GM21723 (cell line): ENCODE data around the gene TOPBP1.
"Not testable (repeated sequence)": the region's sequence is repeated elsewhere in the genome, so short reads cannot be mapped to it uniquely, and the experiment has no call there.

Source experiments
- ATAC-seq: cut with Tn5 transposase; IDR thresholded peaks from one replicate; pipeline ENCODE4 v1.9.1; 2021; ENCODE audit warnings: mild to moderate bottlenecking, moderate library complexity; ENCODE audit not compliant: unreplicated experiment

Gene TOPBP1

DNA sequence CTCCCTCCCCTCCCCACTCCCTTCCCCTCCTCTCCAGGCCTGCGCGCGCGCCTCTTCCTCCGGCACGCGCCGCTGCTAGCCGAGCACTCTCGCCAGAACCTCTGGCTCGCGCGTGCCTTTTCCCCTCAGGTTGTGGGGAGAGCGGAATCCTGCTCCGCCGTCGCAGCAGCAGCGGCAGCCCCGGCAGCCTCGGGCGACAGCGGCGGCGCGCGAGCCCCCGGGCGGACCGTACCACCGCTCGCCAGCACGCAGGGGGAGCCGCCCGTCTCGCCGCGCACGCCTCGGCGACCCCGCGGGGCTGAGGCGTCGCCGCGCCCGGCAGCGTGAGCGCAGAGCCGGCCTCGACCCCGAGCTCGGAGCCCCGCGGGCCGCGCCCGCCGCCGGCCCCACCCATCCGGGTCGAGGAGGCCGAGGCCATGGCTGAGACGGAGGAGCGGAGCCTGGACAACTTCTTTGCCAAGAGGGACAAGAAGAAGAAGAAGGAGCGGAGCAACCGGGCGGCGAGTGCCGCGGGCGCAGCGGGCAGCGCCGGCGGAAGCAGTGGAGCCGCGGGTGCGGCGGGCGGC lies 88.0 kb downstream of the TOPBP1 start, which contains the start of gene CDV3:
Gene CDV3, plus strand, starts transcription at position 58 of the 566 bp plus-strand sequence. Its CDS starts 359 bp downstream, at position 417.
- peak; percentile 23 for ATAC-seq

DNA sequence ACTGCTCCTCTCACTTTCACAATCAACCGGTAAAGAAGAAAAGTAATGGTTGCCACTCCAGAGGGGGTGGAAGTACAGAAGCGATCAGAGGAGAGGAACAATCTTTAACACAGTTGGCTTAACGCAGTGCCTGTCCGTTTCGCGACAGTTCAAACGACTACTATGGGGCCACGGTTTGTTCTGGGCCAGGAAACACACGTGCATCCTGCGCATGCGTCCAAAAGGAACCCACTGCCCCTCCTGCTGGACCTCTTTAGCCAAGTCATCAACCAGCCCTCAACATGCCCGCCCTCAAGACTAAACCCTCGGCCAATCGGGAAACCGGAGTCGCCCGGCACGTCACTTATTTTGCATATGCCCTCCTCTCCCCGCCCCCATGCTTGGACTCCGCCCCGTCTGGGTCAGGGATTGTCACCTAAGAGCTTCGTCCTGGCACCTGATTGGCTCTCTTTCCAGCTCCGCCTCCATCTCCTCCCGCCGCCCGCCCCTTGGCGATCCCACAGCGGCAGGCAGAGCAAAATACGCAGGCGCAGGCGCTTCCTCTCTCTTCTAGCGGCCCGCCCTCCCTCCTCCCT lies 88.6 kb downstream of the TOPBP1 start:
- peak; percentile 82 for ATAC-seq

DNA sequence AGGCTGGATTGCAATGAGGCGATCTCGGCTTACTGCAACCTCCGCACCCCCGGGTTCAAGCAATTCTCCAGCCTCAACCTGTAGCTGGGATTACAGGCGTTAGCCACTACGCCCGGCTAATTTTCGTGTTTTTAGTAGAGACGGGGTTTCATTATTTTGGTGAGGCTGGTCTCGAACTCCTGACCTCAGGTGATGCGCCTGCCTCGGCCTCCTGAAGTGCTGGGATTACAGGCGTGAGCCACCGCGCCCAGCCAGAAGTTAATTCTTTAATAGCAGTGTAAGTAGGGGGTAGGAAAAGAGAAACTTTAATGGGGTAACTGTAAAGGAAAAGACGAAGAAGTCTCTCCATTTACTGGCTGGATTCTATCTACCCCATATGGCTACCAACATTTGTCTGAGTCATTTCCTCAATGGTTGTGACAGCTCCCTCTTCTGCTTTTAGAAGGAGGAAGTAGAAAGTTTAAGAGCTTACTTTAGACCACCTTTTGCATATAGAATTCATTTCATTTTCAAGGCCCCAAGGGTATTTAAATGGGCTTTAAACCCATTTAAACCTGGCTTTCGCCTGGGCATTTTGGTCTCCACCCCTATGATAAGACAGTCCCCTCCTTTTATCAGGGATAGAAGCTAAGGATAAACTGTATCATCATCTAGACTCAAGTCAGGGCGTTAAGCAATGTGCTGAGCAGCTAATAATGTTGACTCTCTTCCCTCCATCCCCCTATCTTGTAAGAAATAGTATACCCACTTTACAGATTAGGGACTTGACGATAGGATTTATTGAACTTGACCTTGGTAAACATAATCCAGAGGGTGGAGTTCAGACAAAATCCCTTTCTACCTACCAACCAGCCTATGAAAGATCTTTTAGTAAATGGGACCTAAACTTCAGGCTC lies 89.3 kb downstream of the TOPBP1 start:
- ATAC-seq: peak; percentile 26

DNA sequence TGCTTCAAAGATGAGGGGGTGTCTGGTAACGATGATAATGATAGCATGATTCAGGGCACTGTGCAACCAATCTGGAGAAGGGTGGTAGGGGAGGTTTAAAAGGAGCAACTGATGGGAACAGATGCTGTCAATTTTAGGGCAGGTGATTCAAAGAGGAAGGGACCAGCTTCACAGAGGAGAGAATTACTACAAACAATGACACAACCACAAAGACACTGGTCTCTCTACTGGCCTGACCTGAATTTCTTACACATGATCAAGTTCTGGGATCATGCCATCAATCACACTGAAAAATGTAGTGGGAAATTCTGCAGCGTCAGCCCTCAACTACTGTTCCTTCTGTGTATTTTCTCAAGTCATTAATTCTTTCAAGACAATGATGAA lies 90.8 kb downstream of the TOPBP1 start:
- no peak for ATAC-seq

DNA sequence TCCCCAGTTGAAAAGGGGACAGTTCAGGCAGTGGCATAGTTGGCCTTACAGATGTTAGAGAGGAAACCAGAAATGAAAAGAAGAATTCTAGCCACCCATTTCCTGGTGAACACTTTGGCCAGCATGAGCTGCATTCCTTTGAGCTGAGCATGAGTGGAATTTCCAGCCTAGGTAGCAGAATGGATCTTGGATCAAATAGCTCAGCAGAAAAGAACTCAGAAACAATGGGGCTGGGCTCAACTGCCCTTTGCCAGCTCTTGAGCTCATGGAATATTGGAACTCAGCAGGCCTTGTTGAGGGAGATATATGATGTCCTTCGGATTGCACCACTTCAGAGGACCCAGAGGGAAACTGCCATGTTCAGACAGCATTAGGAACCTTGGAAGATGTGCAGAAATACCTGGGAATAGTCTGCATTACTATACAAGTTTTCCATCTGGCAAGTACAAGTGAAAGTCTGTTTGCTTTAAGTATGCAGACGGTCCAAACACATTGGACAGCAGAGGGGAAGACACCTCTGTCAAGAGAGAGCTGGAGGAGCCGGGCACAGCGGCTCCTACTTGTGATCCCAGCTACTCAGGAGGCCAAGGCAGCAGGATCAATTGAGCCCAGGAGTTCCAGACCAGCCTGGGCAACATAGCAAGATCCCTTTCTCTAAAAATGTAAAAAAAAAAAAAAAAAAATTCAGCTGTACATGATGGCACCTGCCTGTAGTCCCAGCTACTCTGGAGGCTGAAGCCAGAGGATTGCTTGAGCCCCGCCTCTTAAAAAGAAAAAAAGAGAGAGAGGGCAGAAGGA lies 91.4 kb downstream of the TOPBP1 start:
- no peak for ATAC-seq

DNA sequence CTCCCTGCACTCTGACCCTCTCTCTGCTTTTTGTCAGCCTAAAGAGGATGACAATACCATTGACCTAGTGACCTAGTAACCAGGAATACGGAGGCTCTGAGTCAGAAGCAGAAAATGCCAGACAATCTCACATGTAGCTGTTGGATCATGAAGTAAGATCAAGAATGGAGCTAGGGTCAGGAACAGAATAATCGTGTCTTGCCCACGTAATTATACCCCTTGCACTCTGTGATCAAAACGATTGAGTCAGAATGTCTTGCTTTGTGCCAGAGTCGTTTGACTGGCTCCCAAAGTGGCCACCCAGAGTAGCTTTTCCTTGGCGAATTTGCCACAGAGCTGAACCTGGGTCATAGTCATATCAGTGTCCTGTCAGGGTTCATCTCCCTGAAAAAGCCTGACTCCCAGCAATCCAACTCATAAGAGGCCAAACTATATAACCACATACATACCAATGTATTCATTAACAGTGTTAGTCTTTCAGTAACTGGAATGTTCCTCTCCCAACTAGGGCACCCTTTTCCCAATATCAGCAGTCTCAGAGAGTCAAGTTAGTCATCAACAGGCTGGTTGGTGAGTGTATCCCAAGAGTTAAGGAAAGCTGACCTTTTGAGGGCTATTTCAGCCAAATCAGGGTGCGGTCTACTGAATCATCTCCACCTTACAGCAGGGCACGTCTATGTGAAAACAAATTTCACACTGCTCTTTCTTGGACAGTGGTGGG lies 93.3 kb downstream of the TOPBP1 start:
- no peak for ATAC-seq

DNA sequence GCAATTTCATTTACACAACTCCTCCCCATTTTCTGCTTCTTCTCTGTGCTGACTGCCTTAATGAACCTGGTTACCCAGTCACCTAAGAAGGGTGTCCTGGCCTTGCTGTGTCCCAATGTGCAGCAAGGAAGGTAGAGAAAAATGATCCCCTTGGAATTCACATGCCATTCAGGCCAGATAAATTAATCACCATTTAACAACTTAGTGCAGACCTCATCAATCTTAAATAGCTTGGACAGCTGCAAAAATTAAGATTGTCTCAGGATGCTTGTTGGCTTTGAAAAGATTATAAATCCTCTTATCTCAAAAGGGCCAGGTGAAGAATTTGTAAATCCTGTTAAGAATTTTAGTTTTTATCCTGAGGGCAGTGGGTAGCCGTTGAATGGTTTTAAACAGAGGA lies 97.9 kb downstream of the TOPBP1 start:
- no peak for ATAC-seq

DNA sequence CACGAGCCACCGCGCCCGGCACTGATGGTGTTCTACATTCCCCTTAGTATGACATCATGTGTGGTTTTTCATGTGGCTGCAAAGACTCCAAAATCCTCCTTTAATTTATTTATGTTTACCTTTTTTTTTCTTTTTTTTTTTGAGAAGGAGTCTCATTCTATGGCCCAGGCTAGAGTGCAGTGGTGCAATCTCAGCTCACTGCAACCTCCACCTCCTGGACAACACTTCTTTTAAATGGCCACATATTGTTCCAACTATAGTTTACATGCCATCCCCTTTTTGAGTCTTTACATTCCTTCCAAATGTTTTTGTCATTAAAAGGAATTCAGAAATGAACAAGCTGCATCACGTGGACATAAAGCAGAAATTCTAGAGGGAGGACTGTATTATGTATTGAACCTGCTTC lies 98.6 kb downstream of the TOPBP1 start:
- no peak for ATAC-seq

DNA sequence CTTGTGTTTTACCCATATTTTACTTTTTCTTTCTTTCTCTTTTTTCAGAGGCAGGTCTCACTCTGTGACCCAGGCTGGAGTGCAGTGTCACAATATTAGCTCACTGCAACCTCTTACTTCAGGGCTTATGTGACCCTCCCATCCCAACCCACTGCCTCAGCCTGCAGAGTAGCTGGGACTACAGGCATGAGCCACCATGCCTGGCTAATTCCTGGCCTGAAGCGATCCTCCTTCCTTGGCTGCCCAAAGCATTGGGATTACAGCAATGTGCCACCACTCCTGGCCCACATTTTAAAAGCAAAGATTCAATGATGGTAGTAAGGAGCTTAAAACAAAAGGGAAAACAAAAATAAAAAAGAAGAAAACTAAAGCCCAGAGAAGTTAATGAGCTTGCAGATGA lies 99.4 kb downstream of the TOPBP1 start:
- ATAC-seq: no peak

DNA sequence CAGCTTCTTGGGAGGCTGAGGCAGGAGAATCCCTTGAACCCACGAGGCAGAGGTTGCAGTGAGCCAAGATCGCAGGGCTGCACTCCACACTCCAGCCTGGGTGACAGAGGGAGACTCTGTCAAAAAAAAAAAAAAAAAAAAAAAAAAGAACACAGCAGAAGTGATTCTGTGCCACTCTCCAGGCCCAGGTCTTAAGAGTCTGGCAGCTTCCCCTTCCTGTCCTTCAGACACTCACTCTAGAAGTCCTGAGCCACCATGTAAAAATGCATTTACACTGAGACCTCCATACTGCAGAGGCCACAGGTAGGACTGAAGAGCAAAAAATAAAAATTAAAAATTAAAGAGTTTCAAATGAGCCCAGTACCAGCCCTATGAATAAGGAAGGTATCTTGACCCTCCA lies 100.1 kb downstream of the TOPBP1 start:
- ATAC-seq: no peak

DNA sequence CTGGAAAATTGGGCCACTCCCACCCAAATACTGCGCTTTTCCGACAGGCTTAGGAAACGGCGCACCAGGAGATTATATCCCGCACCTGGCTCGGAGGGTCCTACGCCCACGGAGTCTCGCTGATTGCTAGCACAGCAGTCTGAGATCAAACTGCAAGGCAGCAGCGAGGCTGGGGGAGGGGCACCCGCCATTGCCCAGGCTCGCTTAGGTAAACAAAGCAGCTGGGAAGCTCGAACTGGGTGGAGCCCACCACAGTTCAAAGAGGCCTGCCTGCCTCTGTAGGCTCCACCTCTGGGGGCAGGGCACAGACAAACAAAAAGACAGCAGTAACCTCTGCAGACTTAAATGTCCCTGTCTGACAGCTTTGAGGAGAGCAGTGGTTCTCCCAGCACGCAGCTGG lies 110.2 kb downstream of the TOPBP1 start:
- ATAC-seq: not testable (repeated sequence)
